ENCODE measurements around the gene TSEN34.
A peak's percentile ranks its signal among the peaks of the same experiment; 100 is the strongest.

The TSEN34 gene

DNA sequence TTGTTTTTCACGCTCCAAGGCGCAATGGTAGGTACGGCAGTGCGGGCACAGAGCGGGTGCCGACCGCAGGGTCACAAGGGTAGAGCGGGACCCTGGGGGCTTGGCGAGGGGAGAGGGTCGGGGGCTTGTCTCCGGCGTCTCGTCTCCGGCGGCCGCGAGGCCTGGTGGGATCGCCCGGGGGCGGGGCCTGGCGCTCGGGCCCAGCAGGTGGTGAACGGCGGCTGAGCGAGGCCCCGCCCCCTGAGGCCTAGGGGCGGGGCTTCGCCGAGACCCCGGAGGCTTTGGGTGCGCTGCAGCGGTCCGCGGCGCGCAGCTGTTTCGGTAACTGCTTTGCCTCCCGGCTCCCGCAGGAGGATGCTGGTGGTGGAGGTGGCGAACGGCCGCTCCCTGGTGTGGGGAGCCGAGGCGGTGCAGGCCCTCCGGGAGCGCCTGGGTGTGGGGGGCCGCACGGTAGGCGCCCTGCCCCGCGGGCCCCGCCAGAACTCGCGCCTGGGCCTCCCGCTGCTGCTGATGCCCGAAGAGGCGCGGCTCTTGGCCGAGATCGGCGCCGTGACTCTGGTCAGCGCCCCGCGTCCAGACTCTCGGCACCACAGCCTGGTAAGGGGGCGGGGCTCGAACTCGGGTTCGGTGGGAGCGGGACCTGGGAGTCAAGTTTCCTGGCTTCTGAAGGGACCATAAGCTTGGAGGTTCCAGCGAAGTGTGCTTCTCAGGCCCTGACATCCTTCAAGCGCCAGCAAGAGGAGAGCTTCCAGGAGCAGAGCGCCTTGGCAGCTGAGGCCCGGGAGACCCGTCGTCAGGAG lies at the start of gene TSEN34:
TSEN34 (plus strand) TSS at position 298 of the 800 bp plus-strand sequence; CDS start at position 355, 57 bp downstream.
- peak; percentile 69 to 81 for DNase-seq (ENCODE audit: low read depth in 2 of 2)

GRCh38 chr19:54141356-54141755 lies 49.8 kb upstream of the TSEN34 start:
- DNase-seq (ENCODE audit: low read depth in 2 of 2), result no peak

DNA sequence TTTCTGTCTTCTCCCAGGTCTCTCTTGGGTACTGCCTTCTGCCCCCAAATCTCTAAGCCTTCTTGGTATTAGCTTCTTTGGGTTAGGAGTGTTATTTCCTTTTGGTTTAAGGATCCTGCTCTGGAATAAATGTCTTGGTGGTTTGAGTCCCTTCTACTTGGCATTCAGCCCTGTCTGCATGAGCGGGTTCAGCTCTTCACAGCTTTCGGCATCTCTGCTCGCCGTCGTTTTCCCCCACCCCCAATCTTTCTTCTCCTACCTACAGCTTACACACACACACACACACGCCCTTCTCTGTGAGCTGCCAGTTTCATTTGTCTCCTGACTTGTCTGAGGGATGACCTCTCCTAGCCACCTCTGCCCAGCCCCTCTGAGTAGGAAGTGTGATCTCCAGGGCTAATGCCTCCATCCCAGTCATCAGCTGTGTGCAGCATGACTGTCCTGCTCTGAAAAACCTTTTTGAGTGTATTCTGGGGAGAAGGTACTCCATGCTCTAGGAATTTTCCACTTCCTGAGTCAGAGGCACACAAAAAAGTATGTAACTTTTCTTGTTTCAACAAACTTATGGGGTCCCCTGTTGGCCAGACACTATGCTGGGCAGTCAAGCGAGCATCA lies 48.8 kb upstream of the TSEN34 start:
- no peak for DNase-seq (ENCODE audit: low read depth in 2 of 2)

- DNase-seq (ENCODE audit: low read depth in 2 of 2), result no peak
These were observed 45.5 kb upstream of the TSEN34 start for GRCh38 chr19:54145541-54146158.

GRCh38 chr19:54147676-54148075 lies 43.4 kb upstream of the TSEN34 start:
- no peak for DNase-seq (ENCODE audit: low read depth in 2 of 2)

DNA sequence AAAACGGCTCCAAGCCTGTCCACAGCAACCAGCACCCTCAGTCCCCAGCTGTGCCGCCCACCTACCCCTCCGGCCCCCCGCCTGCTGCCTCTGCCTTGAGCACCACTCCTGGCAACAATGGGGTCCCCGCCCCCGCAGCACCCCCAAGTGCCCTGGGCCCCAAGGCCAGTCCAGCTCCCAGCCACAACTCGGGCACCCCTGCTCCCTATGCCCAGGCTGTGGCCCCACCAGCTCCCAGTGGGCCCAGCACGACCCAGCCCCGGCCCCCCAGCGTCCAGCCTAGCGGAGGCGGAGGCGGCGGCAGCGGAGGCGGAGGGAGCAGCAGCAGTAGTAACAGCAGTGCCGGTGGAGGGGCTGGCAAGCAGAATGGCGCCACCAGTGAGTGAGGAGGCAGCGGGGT lies 43.0 kb upstream of the TSEN34 start:
- no peak for DNase-seq (ENCODE audit: low read depth in 2 of 2)

DNA sequence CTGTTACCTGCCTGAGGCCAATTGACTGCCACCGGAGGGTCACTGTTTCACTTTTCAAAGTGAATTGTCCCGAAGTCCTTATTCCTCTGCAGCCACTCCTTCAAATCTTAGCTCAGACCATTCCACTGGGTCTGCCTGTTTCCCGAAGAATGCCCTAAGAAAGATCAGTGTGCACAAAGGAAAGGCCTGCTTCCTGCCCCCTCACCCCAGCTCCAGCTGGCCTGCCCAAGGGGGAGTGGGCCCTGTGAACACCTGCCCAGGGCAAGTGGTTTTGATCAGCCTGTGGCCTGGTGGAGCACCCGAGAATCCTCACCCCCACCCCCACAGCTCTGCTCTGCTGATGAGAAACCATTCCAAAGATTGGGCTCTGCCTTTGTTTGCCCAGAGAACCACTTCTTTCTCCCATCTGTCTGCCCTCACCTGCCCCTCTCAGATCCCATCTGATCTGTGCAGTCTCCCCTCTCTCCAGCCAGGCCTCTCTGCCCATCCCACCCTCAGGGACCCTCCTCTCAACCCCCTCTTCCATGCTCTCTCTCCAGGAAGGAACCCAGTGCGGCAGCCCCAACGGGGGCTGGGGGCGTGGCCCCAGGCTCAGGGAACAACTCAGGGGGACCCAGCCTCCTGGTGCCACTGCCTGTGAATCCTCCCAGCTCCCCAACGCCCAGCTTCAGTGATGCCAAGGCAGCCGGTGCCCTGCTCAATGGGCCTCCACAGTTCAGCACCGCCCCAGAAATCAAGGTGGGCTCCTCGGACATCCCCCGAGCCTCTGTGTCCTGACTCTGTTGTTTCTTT lies 41.9 kb upstream of the TSEN34 start:
- no peak for DNase-seq (ENCODE audit: low read depth in 2 of 2)

GRCh38 chr19:54151362-54152035 lies 39.6 kb upstream of the TSEN34 start:
- DNase-seq (ENCODE audit: low read depth in 2 of 2), result no peak

DNA sequence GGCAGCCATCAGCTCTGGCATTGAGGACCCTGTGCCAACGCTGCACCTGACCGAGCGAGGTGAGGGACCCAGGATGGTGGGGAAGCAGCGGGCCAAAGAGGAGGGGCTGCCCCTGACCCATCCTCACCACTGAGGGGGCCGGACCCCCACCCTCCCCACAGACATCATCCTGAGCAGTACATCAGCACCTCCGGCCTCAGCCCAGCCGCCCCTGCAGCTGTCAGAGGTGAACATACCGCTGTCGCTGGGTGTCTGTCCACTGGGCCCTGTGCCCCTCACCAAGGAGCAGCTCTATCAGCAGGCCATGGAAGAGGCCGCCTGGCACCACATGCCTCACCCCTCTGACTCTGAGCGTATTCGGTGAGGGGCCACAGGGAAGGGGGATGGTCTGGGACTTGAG lies 38.8 kb upstream of the TSEN34 start:
- no peak for DNase-seq (ENCODE audit: low read depth in 2 of 2)

DNA sequence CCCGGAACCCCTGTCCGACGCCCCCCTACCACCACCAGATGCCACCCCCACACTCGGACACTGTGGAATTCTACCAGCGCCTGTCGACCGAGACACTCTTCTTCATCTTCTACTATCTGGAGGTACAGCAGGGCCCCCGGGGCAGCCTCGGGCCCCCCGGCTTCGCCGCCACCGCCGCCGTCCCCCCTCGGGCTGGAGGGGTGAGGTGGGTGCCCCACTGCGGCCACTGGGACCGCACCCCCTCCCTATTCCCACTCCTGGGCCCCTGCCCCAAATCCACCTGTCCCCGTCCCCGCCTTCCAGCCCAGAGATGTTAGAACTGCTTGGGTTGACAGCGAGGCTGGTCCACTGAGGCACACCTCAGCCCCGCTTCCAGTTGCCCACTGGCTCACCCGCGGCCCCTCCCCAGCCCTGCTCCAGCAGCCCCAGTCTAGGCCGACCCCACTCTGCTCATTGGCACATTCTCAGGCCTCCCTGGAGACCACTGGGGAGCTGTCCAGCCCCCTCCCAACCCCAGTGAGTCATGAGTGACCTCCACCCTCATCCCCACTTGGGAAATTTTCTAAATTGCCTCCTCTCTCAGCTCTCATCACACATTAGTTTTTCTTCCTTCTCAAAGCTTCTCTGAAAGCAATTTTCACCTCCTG lies 38.1 kb upstream of the TSEN34 start:
- no peak for DNase-seq (ENCODE audit: low read depth in 2 of 2)

- DNase-seq (ENCODE audit: low read depth in 2 of 2), result no peak
These were observed 37.3 kb upstream of the TSEN34 start for GRCh38 chr19:54153731-54154326.

DNA sequence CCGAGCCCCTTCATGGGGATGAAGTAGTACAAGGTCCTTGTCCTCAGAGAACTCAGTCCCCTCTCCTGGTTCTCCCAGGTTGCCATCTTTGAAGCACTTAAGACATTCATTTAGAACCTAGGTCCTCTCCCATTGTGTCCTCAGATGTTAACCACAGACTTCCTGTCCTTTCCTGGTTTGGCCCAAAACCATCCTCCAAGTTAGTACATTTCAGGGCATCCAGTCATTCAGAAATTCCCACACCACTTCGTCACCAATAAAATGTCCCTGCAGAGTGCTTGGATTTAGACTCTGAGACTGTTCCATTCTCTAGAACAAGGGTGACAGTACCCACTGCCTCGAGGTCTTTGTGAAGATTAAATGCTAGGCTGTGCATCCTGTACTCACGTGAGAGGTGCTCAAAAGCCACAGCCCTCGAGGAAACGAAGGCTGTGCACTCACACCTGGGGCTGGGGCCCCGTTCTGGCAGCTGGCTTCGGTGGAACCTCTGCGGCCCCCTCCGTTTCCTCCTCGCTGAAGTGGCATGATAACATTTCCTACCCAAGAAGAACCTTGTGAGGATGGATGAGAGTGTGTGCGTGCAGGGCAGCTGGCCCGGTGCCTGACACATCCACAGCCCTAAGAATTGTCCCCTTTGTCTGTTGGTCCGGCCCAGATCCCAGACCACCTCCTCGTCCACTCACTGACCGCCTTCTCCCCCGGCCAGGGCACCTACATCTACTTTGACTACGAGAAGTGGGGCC lies 36.3 kb upstream of the TSEN34 start:
- DNase-seq (ENCODE audit: low read depth in 2 of 2), result no peak

DNA sequence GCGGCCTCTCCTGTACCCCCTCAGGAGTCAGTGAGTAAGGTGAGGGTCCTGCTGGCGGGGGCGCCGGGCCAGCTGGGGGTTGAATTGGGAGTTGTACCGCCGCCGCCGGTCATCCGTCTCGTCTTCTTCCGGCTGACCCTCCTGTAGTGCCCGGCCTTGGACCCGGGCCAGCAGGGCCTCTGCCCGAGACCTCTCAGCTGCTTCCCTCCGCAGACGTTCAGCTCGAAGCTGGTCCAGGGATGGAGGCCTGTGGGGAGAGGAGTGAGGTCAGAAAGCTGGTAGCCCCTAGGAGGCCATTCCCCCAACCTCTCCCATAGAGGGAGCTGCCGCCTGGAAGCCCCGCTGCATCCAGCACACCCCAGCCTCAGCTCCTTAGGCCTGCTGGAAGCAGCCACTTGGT lies 35.4 kb upstream of the TSEN34 start:
- DNase-seq (ENCODE audit: low read depth in 2 of 2), result no peak

- DNase-seq (ENCODE audit: low read depth in 2 of 2), result no peak
These were observed 34.6 kb upstream of the TSEN34 start for GRCh38 chr19:54156490-54156889.

DNA sequence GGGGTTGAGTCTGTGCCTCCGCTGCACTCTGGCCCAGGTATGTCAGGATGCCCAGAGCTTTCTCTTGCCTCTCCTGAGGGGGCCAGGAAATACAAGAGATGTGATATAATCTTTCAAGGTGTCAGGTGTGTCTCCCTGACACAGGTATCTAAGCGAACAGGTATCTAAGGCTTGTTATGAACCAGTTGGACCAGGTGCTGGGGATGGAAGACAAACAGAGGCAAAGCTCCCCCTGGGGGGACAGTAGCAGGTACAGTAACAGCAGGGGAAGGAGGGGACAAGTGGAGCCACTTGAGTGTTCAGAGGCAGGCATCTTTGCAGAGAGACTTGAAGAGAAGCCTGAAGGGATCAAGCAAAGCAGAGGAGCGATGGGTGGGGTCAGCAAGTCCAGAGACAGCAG lies 34.2 kb upstream of the TSEN34 start:
- DNase-seq (ENCODE audit: low read depth in 2 of 2), result no peak

DNA sequence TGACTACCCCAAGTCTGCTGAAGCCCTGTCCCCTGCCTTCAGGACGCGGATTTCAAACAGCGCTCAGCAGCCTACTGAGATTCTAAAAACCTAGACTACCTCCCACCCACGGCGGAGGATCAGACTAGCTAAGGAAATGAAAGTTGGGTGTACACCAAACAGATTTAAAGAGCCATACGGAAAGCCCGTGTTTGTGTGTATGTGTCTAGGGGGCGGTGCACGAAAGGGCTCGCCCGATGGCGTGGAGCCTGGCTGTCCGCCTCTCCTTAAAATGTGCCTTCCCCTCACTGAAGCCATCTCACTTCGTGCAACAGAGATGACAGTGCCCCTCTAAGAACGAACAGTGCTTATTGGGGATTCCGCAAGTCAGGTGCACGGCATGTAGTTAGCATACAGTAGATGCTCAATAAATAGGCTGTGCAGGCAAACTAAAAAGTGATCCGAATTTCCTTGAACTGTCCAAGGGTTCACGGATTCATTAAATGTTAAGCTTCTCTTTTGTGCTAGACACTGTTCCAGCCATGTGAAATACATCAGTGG lies 32.2 kb upstream of the TSEN34 start:
- DNase-seq (ENCODE audit: low read depth in 2 of 2), result no peak

GRCh38 chr19:54159352-54160181 lies 31.5 kb upstream of the TSEN34 start, which contains the start of gene LENG1:
TSS of gene LENG1 (minus strand) at chr19:54159721. CDS start at chr19:54159695, 26 bp downstream.
- DNase-seq (ENCODE audit: low read depth in 2 of 2), result peak; percentile 95 to 97

- no peak for DNase-seq (ENCODE audit: low read depth in 2 of 2)
These were observed 30.8 kb upstream of the TSEN34 start for GRCh38 chr19:54160182-54160811.

Data from stimulated activated CD8-positive, alpha-beta memory T cell treated with anti-CD3 and anti-CD28 coated beads, Interleukin-2, amount 100 ng/mL, for 1 hour (primary cell).